ENCODE measurements around the gene KLHL29. TPM values are rescaled to one million over a fixed set of nuclear protein-coding genes. Genes with fewer than 3 reads are reported as not detected.

The KLHL29 gene
- total and polyA plus RNA-seq, 2 experiments from 2014 or later, result 1.5 to 6.5 TPM

GRCh38 chr2:23567161-23567756, 182.3 kb downstream of the KLHL29 start:
- Histone ChIP-seq H3K9me2 (ENCODE audit: insufficient read depth) (no peaks in the 10 kb centered on the region), H3K4me3 (no peak overlapping the region), H3K27ac (ENCODE audit: low read depth) (no peak overlapping the region), H3K36me3 (ENCODE audit: insufficient read depth) (no peaks in the 10 kb centered on the region), H3K79me2 (replicated peaks; ENCODE audit: insufficient read depth) (no peaks in the 10 kb centered on the region), H3K27me3 (ENCODE audit: insufficient read depth) (no peaks in the 10 kb centered on the region), H2AFZ (no peak overlapping the region), H4K20me1 (replicated peaks; ENCODE audit: insufficient read depth) (no peaks in the 10 kb centered on the region), H3K4me2 (no peak overlapping the region), H3F3A (replicated peaks; ENCODE audit: low read depth) (no peaks in the 10 kb centered on the region), H3K4me1 (ENCODE audit: insufficient read depth) (peaks cover 7% of the 10 kb centered on the region; the same call in 1 of the 2 replicates)
- DNase-seq (ENCODE audit: low spot score) (no peak), ATAC-seq (no peak)
- no peak overlapping the region for H3K4me3 Mint-ChIP-seq
- no peak overlapping the region for H3K27ac Mint-ChIP-seq
- peaks cover 34% of the 10 kb centered on the region for H3K4me1 Mint-ChIP-seq
- peaks cover 5% of the 10 kb centered on the region for H3K27me3 Mint-ChIP-seq (ENCODE audit: insufficient read depth, low read depth, poor library complexity)
- no peaks in the 10 kb centered on the region for H3K9me3 Mint-ChIP-seq
- TF ChIP-seq NANOG (IDR thresholded peaks at IDR 0.05; ENCODE audit: borderline replicate concordance), result no peak
- TF ChIP-seq JUNB (IDR thresholded peaks at IDR 0.05; ENCODE audit: unreplicated experiment), result no peak
- TF ChIP-seq EZH2phosphoT487 (IDR thresholded peaks at IDR 0.05; ENCODE audit: unreplicated experiment), result no peak
- TF ChIP-seq CTCF (conservative IDR thresholded peaks at IDR 0.05; ENCODE audit: low read depth in 2 of 2), result no peak
- TF ChIP-seq ZNF331 (CRISPR knock-in tag; IDR thresholded peaks at IDR 0.05; ENCODE audit: low read depth), result no peak
- TF ChIP-seq CREB1 (CRISPR knock-in tag; IDR thresholded peaks at IDR 0.05; ENCODE audit: low read depth), result no peak
- no peak for TF ChIP-seq ZNF114 (CRISPR knock-in tag; IDR thresholded peaks at IDR 0.05)
- TF ChIP-seq EZH2 (IDR thresholded peaks at IDR 0.05; ENCODE audit: low read depth, unreplicated experiment), result no peak
- TF ChIP-seq POLR2AphosphoS5 (IDR thresholded peaks at IDR 0.05; ENCODE audit: low read depth), result no peak
- TF ChIP-seq ETS1 (IDR thresholded peaks at IDR 0.05), result no peak
- TF ChIP-seq REST (IDR thresholded peaks at IDR 0.05; ENCODE audit: unreplicated experiment), result no peak
- no peak for TF ChIP-seq ZNF462 (CRISPR knock-in tag; IDR thresholded peaks at IDR 0.05)
- no peak for TF ChIP-seq STAT1 (IDR thresholded peaks at IDR 0.05; ENCODE audit: unreplicated experiment)
- H3K36me3 Mint-ChIP-seq (ENCODE audit: low read depth), result no peaks in the 10 kb centered on the region
